ENCODE results near the gene AADACL4. TPM values are rescaled to one million over a fixed set of nuclear protein-coding genes. Genes with fewer than 3 reads are reported as not detected.

The AADACL4 gene
- total RNA-seq, 4 donors from 2014 or later = not detected

GRCh38 chr1:12608311-12608957 lies 35.5 kb upstream of the AADACL4 start:
- peaks cover 0 to 73% (median 30%) of the 10 kb centered on the region in 3 donors for H3K4me1 ChIP-seq
- H3K27me3 ChIP-seq = no peaks in the 10 kb centered on the region
- WGBS, 2 donors (ENCODE audit: low coverage in 1 of 2) = 90 to 95% methylated on average over 2 to 3 of the region's 5 CpGs
- peaks cover 0 to 67% of the 10 kb centered on the region in 2 donors for H3K36me3 ChIP-seq
- no peak overlapping the region for H3K4me3 ChIP-seq
- H3K27ac ChIP-seq = peak overlapping the region in 3 of 4 donors; percentile 27 to 71 (median 29)
- no peak for ATAC-seq
- H3K9me3 ChIP-seq = no peaks in the 10 kb centered on the region
- no peak for TF ChIP-seq POLR2AphosphoS5 (IDR thresholded peaks at IDR 0.05)
- no peak for TF ChIP-seq POLR2A (IDR thresholded peaks at IDR 0.05)
- TF ChIP-seq EP300 (IDR thresholded peaks at IDR 0.05) = no peak
- TF ChIP-seq CTCF (IDR thresholded peaks at IDR 0.05) = no peak

- 87 to 90% methylated on average over 2 to 3 of the region's 5 CpGs for WGBS, 2 donors (ENCODE audit: low coverage in 1 of 2)
- H3K4me1 ChIP-seq = peaks cover 0 to 73% (median 24%) of the 10 kb centered on the region in 3 donors
- no peak for ATAC-seq
Measured at GRCh38 chr1:12609469-12610003, 34.3 kb upstream of the AADACL4 start.

GRCh38 chr1:12610305-12610935 lies 33.5 kb upstream of the AADACL4 start:
- no peak for TF ChIP-seq POLR2AphosphoS5 (IDR thresholded peaks at IDR 0.05)
- no peak for TF ChIP-seq CTCF (IDR thresholded peaks at IDR 0.05)
- TF ChIP-seq EP300 (IDR thresholded peaks at IDR 0.05) = no peak
- no peak for ATAC-seq
- Histone ChIP-seq H3K36me3 (peaks cover 0 to 71% of the 10 kb centered on the region in 2 donors), H3K4me3 (no peak overlapping the region), H3K9me3 (no peaks in the 10 kb centered on the region), H3K4me1 (peaks cover 0 to 75% (median 22%) of the 10 kb centered on the region in 3 donors), H3K27me3 (no peaks in the 10 kb centered on the region), H3K27ac (peak overlapping the region in 3 of 4 donors; percentile 18 to 29 (median 27))
- WGBS, 2 donors (ENCODE audit: low coverage in 1 of 2) = 85 to 86% methylated on average over 7 of the region's 7 CpGs

More at GRCh38 chr1:12609469-12610003, 34.3 kb upstream of the AADACL4 start:
- TF ChIP-seq POLR2AphosphoS5 (IDR thresholded peaks at IDR 0.05) (no peak), CTCF (IDR thresholded peaks at IDR 0.05) (no peak), EP300 (IDR thresholded peaks at IDR 0.05) (no peak), POLR2A (IDR thresholded peaks at IDR 0.05) (no peak)
- Histone ChIP-seq H3K4me3 (no peak overlapping the region), H3K9me3 (no peaks in the 10 kb centered on the region), H3K27me3 (no peaks in the 10 kb centered on the region), H3K27ac (peak overlapping the region in 3 of 4 donors; percentile 27 to 71 (median 29)), H3K36me3 (peaks cover 0 to 71% of the 10 kb centered on the region in 2 donors)

GRCh38 chr1:12610941-12611340 lies 32.9 kb upstream of the AADACL4 start:
- H3K27ac ChIP-seq = peak overlapping the region in 1 of 4 donors; percentile 29
- no peaks in the 10 kb centered on the region for H3K9me3 ChIP-seq
- H3K27me3 ChIP-seq = no peaks in the 10 kb centered on the region
- H3K36me3 ChIP-seq = peaks cover 0 to 71% of the 10 kb centered on the region in 2 donors
- TF ChIP-seq POLR2AphosphoS5 (IDR thresholded peaks at IDR 0.05) (no peak), EP300 (IDR thresholded peaks at IDR 0.05) (no peak), POLR2A (IDR thresholded peaks at IDR 0.05) (no peak), CTCF (IDR thresholded peaks at IDR 0.05) (no peak)
- H3K4me1 ChIP-seq = peaks cover 0 to 70% (median 22%) of the 10 kb centered on the region in 3 donors
- 74 to 83% methylated on average over 5 to 7 of the region's 7 CpGs for WGBS, 2 donors (ENCODE audit: low coverage in 1 of 2)
- no peak overlapping the region for H3K4me3 ChIP-seq
- ATAC-seq = no peak

Measured in gastroesophageal sphincter (tissue), 4 donors.